ENCODE results near the gene RACGAP1.
A peak's percentile ranks its signal among the peaks of the same experiment; 100 is the strongest.

GRCh38 chr12:49979016-49979586, 46.2 kb downstream of the RACGAP1 start:
- peak; percentile 95 for TF ChIP-seq GATA3 (IDR thresholded peaks at IDR 0.05; ENCODE audit: low read depth, low read length)
- TF ChIP-seq GATA2 (IDR thresholded peaks at IDR 0.05; ENCODE audit: low read depth, low read length), result peak; percentile 99

All from SH-SY5Y (cell line).